HUES48 (cell line): ENCODE data around the gene ECSIT.
A peak's percentile ranks its signal among the peaks of the same experiment; 100 is the strongest.

ENCODE experiments used
- H3K27ac ChIP-seq: one replicate; pipeline ENCODE4 v1.7.0; 2013; ENCODE audit warnings: low read depth, low read length, inconsistent platforms
- H3K27me3 ChIP-seq: 2 replicates; pipeline ENCODE4 v1.6.1; 2013; ENCODE audit warnings: mild to moderate bottlenecking, low read length; ENCODE audit not compliant: control insufficient read depth, insufficient read depth
- H3K36me3 ChIP-seq: 2 replicates; pipeline ENCODE4 v1.6.1; 2013; ENCODE audit warnings: low read length; ENCODE audit not compliant: control insufficient read depth, insufficient read depth
- H3K4me1 ChIP-seq: 2 replicates; pipeline ENCODE4 v1.6.1; 2013; ENCODE audit warnings: mild to moderate bottlenecking, low read length; ENCODE audit not compliant: control insufficient read depth, insufficient read depth
- H3K4me3 ChIP-seq: 2 replicates; pipeline ENCODE4 v1.5.1; 2013; ENCODE audit warnings: mild to moderate bottlenecking, low read depth, low read length
- H3K9ac ChIP-seq: 2 replicates; pipeline ENCODE4 v1.6.1; 2013; ENCODE audit warnings: mild to moderate bottlenecking, low read depth, low read length, moderate library complexity
- H3K9me3 ChIP-seq: 2 replicates; pipeline ENCODE4 v1.6.1; 2013; ENCODE audit warnings: low read length; ENCODE audit not compliant: control insufficient read depth, insufficient read depth

ECSIT gene

GRCh38 chr19:11513946-11514345 lies 15.0 kb downstream of the ECSIT start:
- peaks cover 32% of the 10 kb centered on the region for H3K36me3 ChIP-seq
- H3K4me3 ChIP-seq = no peak overlapping the region
- H3K27ac ChIP-seq = no peak overlapping the region
- no peaks in the 10 kb centered on the region for H3K9me3 ChIP-seq
- H3K9ac ChIP-seq = no peak overlapping the region
- no peaks in the 10 kb centered on the region for H3K27me3 ChIP-seq
- H3K4me1 ChIP-seq = no peaks in the 10 kb centered on the region

GRCh38 chr19:11510444-11510843 lies 18.5 kb downstream of the ECSIT start:
- H3K27ac ChIP-seq = no peak overlapping the region
- no peak overlapping the region for H3K9ac ChIP-seq
- peaks cover 4% of the 10 kb centered on the region; the same call in 1 of the 2 replicates for H3K4me1 ChIP-seq
- no peak overlapping the region for H3K4me3 ChIP-seq
- peaks cover 26% of the 10 kb centered on the region for H3K36me3 ChIP-seq
- H3K27me3 ChIP-seq = no peaks in the 10 kb centered on the region
- H3K9me3 ChIP-seq = no peaks in the 10 kb centered on the region

- peaks cover 15% of the 10 kb centered on the region; the same call in 1 of the 2 replicates for H3K36me3 ChIP-seq
- no peaks in the 10 kb centered on the region for H3K27me3 ChIP-seq
- no peak overlapping the region for H3K4me3 ChIP-seq
- no peaks in the 10 kb centered on the region for H3K9me3 ChIP-seq
- H3K4me1 ChIP-seq = peaks cover 10% of the 10 kb centered on the region
- H3K27ac ChIP-seq = no peak overlapping the region
- no peak overlapping the region for H3K9ac ChIP-seq
Measured at GRCh38 chr19:11507370-11508078, 21.4 kb downstream of the ECSIT start.

GRCh38 chr19:11506967-11507366 lies 22.0 kb downstream of the ECSIT start:
- no peaks in the 10 kb centered on the region for H3K27me3 ChIP-seq
- no peak overlapping the region for H3K4me3 ChIP-seq
- no peaks in the 10 kb centered on the region for H3K9me3 ChIP-seq
- no peak overlapping the region for H3K27ac ChIP-seq
- H3K9ac ChIP-seq = no peak overlapping the region
- 0 out of 2 replicates have a peak, but pooled peaks cover 10% of the 10 kb centered on the region for H3K36me3 ChIP-seq
- H3K4me1 ChIP-seq = peaks cover 10% of the 10 kb centered on the region

GRCh38 chr19:11506101-11506555 lies 22.8 kb downstream of the ECSIT start:
- Histone ChIP-seq H3K27ac (peak overlapping the region; percentile 95), H3K9me3 (no peaks in the 10 kb centered on the region), H3K4me1 (peaks cover 10% of the 10 kb centered on the region), H3K4me3 (peak overlapping the region; percentile 83), H3K9ac (peak overlapping the region; percentile 67), H3K36me3 (0 out of 2 replicates have a peak, but pooled peaks cover 4% of the 10 kb centered on the region), H3K27me3 (no peaks in the 10 kb centered on the region)

GRCh38 chr19:11505504-11506100 lies 23.3 kb downstream of the ECSIT start, which contains the start of gene ZNF653:
TSS of gene ZNF653 (minus strand) at chr19:11505839. CDS start at chr19:11505786, 53 bp downstream.
- peaks cover 10% of the 10 kb centered on the region for H3K4me1 ChIP-seq
- no peaks in the 10 kb centered on the region for H3K9me3 ChIP-seq
- H3K36me3 ChIP-seq = 0 out of 2 replicates have a peak, but pooled peaks cover 3% of the 10 kb centered on the region
- peak within 1 kb of the TSS; percentile 95 for H3K27ac ChIP-seq
- peak within 1 kb of the TSS; percentile 83 for H3K4me3 ChIP-seq
- H3K9ac ChIP-seq = peak within 1 kb of the TSS; percentile 90
- no peaks in the 10 kb centered on the region for H3K27me3 ChIP-seq

- Histone ChIP-seq H3K9me3 (no peaks in the 10 kb centered on the region), H3K4me3 (peak overlapping the region; percentile 83), H3K9ac (peak overlapping the region; percentile 90), H3K36me3 (0 out of 2 replicates have a peak, but pooled peaks cover 3% of the 10 kb centered on the region), H3K27me3 (no peaks in the 10 kb centered on the region), H3K27ac (peak overlapping the region; percentile 95), H3K4me1 (peaks cover 10% of the 10 kb centered on the region)
Measured at GRCh38 chr19:11505032-11505503, 23.9 kb downstream of the ECSIT start.

GRCh38 chr19:11504502-11505031 lies 24.4 kb downstream of the ECSIT start:
- no peaks in the 10 kb centered on the region for H3K9me3 ChIP-seq
- peak overlapping the region; percentile 83 for H3K4me3 ChIP-seq
- no peaks in the 10 kb centered on the region for H3K27me3 ChIP-seq
- H3K36me3 ChIP-seq = 0 out of 2 replicates have a peak, but pooled peaks cover 3% of the 10 kb centered on the region
- peaks cover 10% of the 10 kb centered on the region for H3K4me1 ChIP-seq
- peak overlapping the region; percentile 48 for H3K27ac ChIP-seq
- peak overlapping the region; percentile 44; the same call in 1 of the 2 replicates for H3K9ac ChIP-seq

- Histone ChIP-seq H3K27me3 (no peaks in the 10 kb centered on the region), H3K4me3 (no peak overlapping the region), H3K9ac (no peak overlapping the region), H3K4me1 (peaks cover 6% of the 10 kb centered on the region), H3K27ac (no peak overlapping the region), H3K36me3 (peaks cover 11% of the 10 kb centered on the region; the same call in 1 of the 2 replicates), H3K9me3 (no peaks in the 10 kb centered on the region)
Measured at GRCh38 chr19:11499890-11500420, 29.0 kb downstream of the ECSIT start.

GRCh38 chr19:11499220-11499726 lies 29.7 kb downstream of the ECSIT start:
- H3K4me3 ChIP-seq = no peak overlapping the region
- H3K4me1 ChIP-seq = no peaks in the 10 kb centered on the region; the same call in 1 of the 2 replicates
- peaks cover 11% of the 10 kb centered on the region; the same call in 1 of the 2 replicates for H3K36me3 ChIP-seq

More at GRCh38 chr19:11499220-11499726, 29.7 kb downstream of the ECSIT start:
- no peaks in the 10 kb centered on the region for H3K27me3 ChIP-seq
- H3K9me3 ChIP-seq = no peaks in the 10 kb centered on the region
- no peak overlapping the region for H3K27ac ChIP-seq
- H3K9ac ChIP-seq = no peak overlapping the region
